Loucy (cell line): ENCODE data around the gene ADRM1.

Source experiments
- H2AFZ ChIP-seq: fragments of 200-600 bp; sonication (generic); 2 replicates; pipeline ENCODE4 v1.6.0; 2016; ENCODE audit warnings: antibody characterized with exemption, mild to moderate bottlenecking, low read length, moderate library complexity
- H3F3A ChIP-seq: fragments of 200-600 bp; 2 replicates; pipeline ENCODE4 v1.6.0; 2016; ENCODE audit warnings: antibody characterized with exemption, low read depth, mild to moderate bottlenecking
- H3K27me3 ChIP-seq: fragments of 200-600 bp; sonication (generic); 2 replicates; pipeline ENCODE4 v1.6.1; 2014; ENCODE audit warnings: low read length, mild to moderate bottlenecking; ENCODE audit not compliant: insufficient read depth, poor library complexity, severe bottlenecking
- H3K36me3 ChIP-seq: fragments of 200-600 bp; sonication (generic); 2 replicates; pipeline ENCODE4 v1.6.1; 2016; ENCODE audit warnings: low read length; ENCODE audit not compliant: insufficient read depth
- H3K4me1 ChIP-seq: fragments of 200-600 bp; sonication (generic); 2 replicates; pipeline ENCODE4 v1.5.1; 2014; ENCODE audit warnings: low read length, mild to moderate bottlenecking; ENCODE audit not compliant: insufficient read depth, poor library complexity, severe bottlenecking
- H3K4me2 ChIP-seq: fragments of 200-600 bp; sonication (generic); 2 replicates; pipeline ENCODE4 v1.6.0; 2014; ENCODE audit warnings: antibody characterized with exemption, low read length, low read depth, mild to moderate bottlenecking; ENCODE audit not compliant: poor library complexity, severe bottlenecking
- H3K4me3 ChIP-seq: fragments of 200-600 bp; sonication (generic); 2 replicates; pipeline ENCODE4 v1.5.1; 2014; ENCODE audit warnings: low read length, mild to moderate bottlenecking, mixed read lengths; ENCODE audit not compliant: poor library complexity, severe bottlenecking
- H3K79me2 ChIP-seq: fragments of 200-600 bp; sonication (generic); 2 replicates; pipeline ENCODE4 v1.6.1; 2014; ENCODE audit warnings: low read length; ENCODE audit not compliant: insufficient read depth
- H3K9ac ChIP-seq: fragments of 200-600 bp; sonication (generic); 2 replicates; pipeline ENCODE4 v1.6.0; 2014; ENCODE audit warnings: mild to moderate bottlenecking, low read depth, low read length, moderate library complexity; ENCODE audit not compliant: poor library complexity, severe bottlenecking
- H3K9me2 ChIP-seq: fragments of 200-600 bp; sonication (generic); replicated peaks from 2 replicates; pipeline ENCODE4 v1.6.1; 2016; ENCODE audit warnings: low read depth, low read length, mixed read lengths
- H3K9me3 ChIP-seq: fragments of 200-600 bp; sonication (generic); 2 replicates; pipeline ENCODE4 v1.6.1; 2014; ENCODE audit warnings: mild to moderate bottlenecking, antibody characterized with exemption, low read length, low read depth; ENCODE audit not compliant: insufficient read depth
- H4K20me1 ChIP-seq: fragments of 200-600 bp; sonication (generic); 2 replicates; pipeline ENCODE4 v1.6.0; 2014; ENCODE audit warnings: antibody characterized with exemption, low read length, mild to moderate bottlenecking; ENCODE audit not compliant: insufficient read depth, poor library complexity, severe bottlenecking
- EZH2phosphoT487 ChIP-seq: fragments of 200-600 bp; IDR thresholded peaks from 2 replicates; pipeline ENCODE4 v1.6.1; 2018; ENCODE audit warnings: antibody characterized with exemption, mild to moderate bottlenecking, moderate library complexity, borderline replicate concordance
- TF ChIP-seq, protein P1 (sequence below): fragments of 200-600 bp; sonication (generic); conservative IDR thresholded peaks from 2 replicates; pipeline ENCODE4 v1.5.1; 2014; ENCODE audit warnings: mild to moderate bottlenecking, antibody characterized with exemption, low read length

The ADRM1 gene

GRCh38 chr20:62301773-62302340, 940 bp upstream of the ADRM1 start:
- Histone ChIP-seq H3K36me3 (peaks cover 10% of the 10 kb centered on the region; the same call in 1 of the 2 replicates), H2AFZ (peak overlapping the region; percentile 99; the same call in 1 of the 2 replicates)

DNA sequence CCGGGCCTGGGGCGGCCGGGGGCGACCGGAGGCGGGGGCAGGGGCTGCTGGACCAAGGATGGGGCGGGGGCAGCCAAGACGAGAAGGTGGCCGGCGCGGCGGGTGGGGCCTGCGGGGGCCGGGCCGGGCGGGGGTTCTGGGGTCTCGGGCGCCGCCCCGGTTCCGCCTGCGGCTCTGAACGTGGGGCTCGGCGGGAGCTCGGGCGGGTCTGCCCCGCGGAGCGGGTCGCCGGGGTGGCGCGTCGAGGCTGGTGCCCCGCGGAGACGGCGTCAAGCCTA, 204 bp downstream of the ADRM1 start:
- Histone ChIP-seq H3K79me2 (peaks cover 42% of the 10 kb centered on the region), H3K27me3 (no peaks in the 10 kb centered on the region), H3K4me2 (peak overlapping the region; percentile 99), H3K9me2 (no peaks in the 10 kb centered on the region), H2AFZ (no peak overlapping the region), H3F3A (0 out of 2 replicates have a peak, but pooled peaks cover 5% of the 10 kb centered on the region), H4K20me1 (peaks cover 46% of the 10 kb centered on the region), H3K36me3 (peaks cover 21% of the 10 kb centered on the region; the same call in 1 of the 2 replicates), H3K9ac (peak overlapping the region; percentile 93), H3K4me1 (peaks cover 19% of the 10 kb centered on the region), H3K9me3 (no peaks in the 10 kb centered on the region), H3K4me3 (peak overlapping the region; percentile 86)
- TF ChIP-seq EZH2phosphoT487, result no peak
- TF ChIP-seq, protein P1, sequence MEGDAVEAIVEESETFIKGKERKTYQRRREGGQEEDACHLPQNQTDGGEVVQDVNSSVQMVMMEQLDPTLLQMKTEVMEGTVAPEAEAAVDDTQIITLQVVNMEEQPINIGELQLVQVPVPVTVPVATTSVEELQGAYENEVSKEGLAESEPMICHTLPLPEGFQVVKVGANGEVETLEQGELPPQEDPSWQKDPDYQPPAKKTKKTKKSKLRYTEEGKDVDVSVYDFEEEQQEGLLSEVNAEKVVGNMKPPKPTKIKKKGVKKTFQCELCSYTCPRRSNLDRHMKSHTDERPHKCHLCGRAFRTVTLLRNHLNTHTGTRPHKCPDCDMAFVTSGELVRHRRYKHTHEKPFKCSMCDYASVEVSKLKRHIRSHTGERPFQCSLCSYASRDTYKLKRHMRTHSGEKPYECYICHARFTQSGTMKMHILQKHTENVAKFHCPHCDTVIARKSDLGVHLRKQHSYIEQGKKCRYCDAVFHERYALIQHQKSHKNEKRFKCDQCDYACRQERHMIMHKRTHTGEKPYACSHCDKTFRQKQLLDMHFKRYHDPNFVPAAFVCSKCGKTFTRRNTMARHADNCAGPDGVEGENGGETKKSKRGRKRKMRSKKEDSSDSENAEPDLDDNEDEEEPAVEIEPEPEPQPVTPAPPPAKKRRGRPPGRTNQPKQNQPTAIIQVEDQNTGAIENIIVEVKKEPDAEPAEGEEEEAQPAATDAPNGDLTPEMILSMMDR, result no peak

More at GRCh38 chr20:62301773-62302340, 940 bp upstream of the ADRM1 start:
- H3K4me3 ChIP-seq, result peak overlapping the region; percentile 86
- no peaks in the 10 kb centered on the region for H3K9me2 ChIP-seq
- peak overlapping the region; percentile 75 for H3K9ac ChIP-seq
- peaks cover 39% of the 10 kb centered on the region for H4K20me1 ChIP-seq
- peaks cover 38% of the 10 kb centered on the region for H3K79me2 ChIP-seq
- peaks cover 19% of the 10 kb centered on the region for H3K4me1 ChIP-seq
- H3K27me3 ChIP-seq, result no peaks in the 10 kb centered on the region
- TF ChIP-seq, protein P1, result peak; percentile 60
- no peak for TF ChIP-seq EZH2phosphoT487
- peak overlapping the region; percentile 85 for H3K4me2 ChIP-seq
- H3K9me3 ChIP-seq, result no peaks in the 10 kb centered on the region
- H3F3A ChIP-seq, result 0 out of 2 replicates have a peak, but pooled peaks cover 5% of the 10 kb centered on the region

DNA sequence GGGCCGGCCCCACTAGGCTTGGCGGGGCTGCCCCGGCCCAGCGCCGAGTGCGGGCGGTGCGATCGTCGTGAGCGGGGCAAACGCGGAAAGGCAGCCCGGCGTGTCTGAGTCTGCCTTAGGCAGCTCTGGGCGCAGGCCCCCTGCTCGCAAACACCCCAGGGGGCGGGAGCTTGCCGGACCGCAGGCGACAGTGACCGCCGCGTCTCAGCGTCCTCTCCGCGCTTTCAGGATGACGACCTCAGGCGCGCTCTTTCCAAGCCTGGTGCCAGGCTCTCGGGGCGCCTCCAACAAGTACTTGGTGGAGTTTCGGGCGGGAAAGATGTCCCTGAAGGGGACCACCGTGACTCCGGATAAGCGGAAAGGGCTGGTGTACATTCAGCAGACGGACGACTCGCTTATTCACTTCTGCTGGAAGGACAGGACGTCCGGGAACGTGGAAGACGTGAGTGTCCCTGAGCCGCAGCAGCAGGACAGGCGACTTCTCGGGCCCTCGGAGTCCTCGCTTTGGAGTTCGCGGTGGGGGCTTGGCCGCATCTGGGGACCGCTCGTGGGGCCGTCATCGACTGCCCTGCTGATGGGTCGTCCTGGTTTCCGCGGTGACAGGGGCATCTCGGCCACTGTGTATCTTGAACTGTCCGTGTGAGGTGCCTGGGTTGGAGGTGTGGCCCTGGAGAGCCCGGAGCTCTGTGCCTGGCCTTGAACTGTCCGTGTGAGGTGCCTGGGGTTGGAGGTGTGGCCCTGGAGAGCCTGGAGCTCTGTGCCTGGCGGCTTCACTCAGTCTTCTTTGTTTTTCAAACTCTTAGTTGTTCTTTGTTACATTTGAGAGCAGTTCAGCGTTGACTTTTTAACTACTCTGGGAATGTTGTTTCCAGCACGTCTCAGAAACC, 786 bp downstream of the ADRM1 start:
- Histone ChIP-seq H3K4me1 (peaks cover 19% of the 10 kb centered on the region), H4K20me1 (peaks cover 46% of the 10 kb centered on the region), H3K79me2 (peaks cover 42% of the 10 kb centered on the region), H3K9me3 (no peaks in the 10 kb centered on the region), H3K9me2 (no peaks in the 10 kb centered on the region), H3F3A (0 out of 2 replicates have a peak, but pooled peaks cover 5% of the 10 kb centered on the region), H3K4me3 (peak overlapping the region; percentile 86), H3K36me3 (peaks cover 27% of the 10 kb centered on the region; the same call in 1 of the 2 replicates), H3K27me3 (no peaks in the 10 kb centered on the region), H3K9ac (peak overlapping the region; percentile 93), H2AFZ (no peak overlapping the region), H3K4me2 (peak overlapping the region; percentile 99)
- TF ChIP-seq EZH2phosphoT487, result no peak
- TF ChIP-seq, protein P1, result no peak
